ENCODE data around the gene CTDSP2.

Gene CTDSP2

DNA sequence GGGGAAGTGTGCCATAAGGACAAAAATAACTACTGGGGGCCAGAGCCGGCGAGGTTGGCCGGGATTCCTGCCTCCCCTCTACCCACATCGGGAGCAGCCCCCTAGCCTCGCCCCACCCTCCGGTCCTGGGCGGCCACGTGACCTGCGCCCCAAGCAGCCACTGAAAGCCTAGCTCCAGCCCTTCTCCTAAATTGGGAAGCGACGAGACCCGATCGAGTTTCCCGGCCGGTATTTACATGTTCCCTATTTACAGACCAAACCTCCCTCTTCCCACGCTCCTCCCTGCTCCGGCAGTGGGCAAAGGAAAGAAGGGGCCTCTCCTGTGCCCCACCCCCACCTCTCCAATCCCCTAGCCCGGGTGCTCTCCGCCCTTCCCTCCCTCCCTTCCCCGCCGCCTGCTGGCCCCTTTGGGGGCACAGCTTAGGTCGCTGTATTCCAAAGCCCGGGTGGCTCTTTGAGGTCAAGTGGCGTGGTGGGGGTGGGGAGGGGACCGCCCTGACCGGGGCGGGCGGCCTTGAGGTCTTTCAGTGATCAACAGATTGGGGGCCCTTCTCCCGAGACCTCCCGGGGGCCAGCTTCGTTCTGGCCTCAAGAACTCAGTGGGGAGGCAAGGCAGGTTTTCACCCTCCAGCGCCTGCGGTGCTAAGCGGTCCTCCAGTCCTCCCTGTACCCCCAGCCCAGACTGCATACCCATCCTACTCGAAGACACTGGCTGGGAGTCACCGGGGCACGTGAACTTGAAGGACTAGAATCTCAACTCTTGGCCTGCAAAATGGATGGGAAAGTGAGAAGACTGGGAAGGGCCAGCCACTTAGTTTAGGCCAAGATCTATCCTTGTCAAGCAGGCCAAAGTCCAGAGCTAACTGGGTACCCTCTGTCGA, 6.3 kb upstream of the CTDSP2 start:
- Histone ChIP-seq H3F3A (ENCODE audit: insufficient read depth) (peaks cover 2% of the 10 kb centered on the region; the same call in 1 of the 2 replicates), H3K27me3 (ENCODE audit: low read length) (no peaks in the 10 kb centered on the region), H3K79me2 (ENCODE audit: insufficient read depth, low read length) (no peaks in the 10 kb centered on the region), H3K4me3 (ENCODE audit: insufficient read depth, low read length, poor library complexity, severe bottlenecking) (no peak overlapping the region), H3K9me3 (ENCODE audit: insufficient read depth, low read length) (no peaks in the 10 kb centered on the region), H3K4me2 (ENCODE audit: low read depth, low read length, poor library complexity, severe bottlenecking) (no peak overlapping the region), H2AFZ (ENCODE audit: low read depth, low read length, severe bottlenecking) (no peak overlapping the region), H3K36me3 (ENCODE audit: low read length) (no peaks in the 10 kb centered on the region), H3K9me2 (replicated peaks; ENCODE audit: insufficient read depth, low read length) (no peaks in the 10 kb centered on the region), H3K27ac (ENCODE audit: low read depth, low read length) (no peak overlapping the region), H3K9ac (ENCODE audit: low read length) (no peak overlapping the region), H4K20me1 (ENCODE audit: low read depth, low read length) (no peaks in the 10 kb centered on the region)
- TF ChIP-seq, protein P1, sequence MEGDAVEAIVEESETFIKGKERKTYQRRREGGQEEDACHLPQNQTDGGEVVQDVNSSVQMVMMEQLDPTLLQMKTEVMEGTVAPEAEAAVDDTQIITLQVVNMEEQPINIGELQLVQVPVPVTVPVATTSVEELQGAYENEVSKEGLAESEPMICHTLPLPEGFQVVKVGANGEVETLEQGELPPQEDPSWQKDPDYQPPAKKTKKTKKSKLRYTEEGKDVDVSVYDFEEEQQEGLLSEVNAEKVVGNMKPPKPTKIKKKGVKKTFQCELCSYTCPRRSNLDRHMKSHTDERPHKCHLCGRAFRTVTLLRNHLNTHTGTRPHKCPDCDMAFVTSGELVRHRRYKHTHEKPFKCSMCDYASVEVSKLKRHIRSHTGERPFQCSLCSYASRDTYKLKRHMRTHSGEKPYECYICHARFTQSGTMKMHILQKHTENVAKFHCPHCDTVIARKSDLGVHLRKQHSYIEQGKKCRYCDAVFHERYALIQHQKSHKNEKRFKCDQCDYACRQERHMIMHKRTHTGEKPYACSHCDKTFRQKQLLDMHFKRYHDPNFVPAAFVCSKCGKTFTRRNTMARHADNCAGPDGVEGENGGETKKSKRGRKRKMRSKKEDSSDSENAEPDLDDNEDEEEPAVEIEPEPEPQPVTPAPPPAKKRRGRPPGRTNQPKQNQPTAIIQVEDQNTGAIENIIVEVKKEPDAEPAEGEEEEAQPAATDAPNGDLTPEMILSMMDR (IDR thresholded peaks at IDR 0.05; ENCODE audit: insufficient read depth, low read length, poor library complexity, severe bottlenecking), result no peak
- TF ChIP-seq EZH2phosphoT487 (conservative IDR thresholded peaks at IDR 0.05; ENCODE audit: low read length), result no peak

DNA sequence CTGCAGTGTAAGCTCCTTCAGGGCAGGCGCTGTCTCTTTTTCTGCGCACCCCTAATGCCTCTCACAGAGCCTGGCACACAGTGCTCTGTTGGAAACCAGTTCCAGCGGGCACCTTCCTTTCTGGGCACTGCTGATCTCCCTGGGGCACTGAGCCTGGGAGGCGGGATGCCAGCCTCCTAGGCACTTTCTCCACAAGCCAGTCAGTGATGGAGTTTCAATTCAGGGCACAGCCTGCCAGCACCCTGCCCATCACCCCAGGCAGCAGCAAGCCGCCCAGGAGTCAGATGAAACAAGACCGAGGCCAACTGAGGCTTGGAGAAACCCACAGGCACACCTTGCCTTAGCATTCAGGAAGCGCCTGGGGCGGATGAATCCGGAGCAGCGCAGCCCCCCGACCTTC, 5.7 kb upstream of the CTDSP2 start:
- no peaks in the 10 kb centered on the region for H4K20me1 ChIP-seq (ENCODE audit: low read depth, low read length)
- no peaks in the 10 kb centered on the region for H3K27me3 ChIP-seq (ENCODE audit: low read length)
- H3K9ac ChIP-seq (ENCODE audit: low read length), result no peak overlapping the region
- no peaks in the 10 kb centered on the region for H3K79me2 ChIP-seq (ENCODE audit: insufficient read depth, low read length)
- no peak overlapping the region for H3K27ac ChIP-seq (ENCODE audit: low read depth, low read length)
- H3K4me3 ChIP-seq (ENCODE audit: insufficient read depth, low read length, poor library complexity, severe bottlenecking), result no peak overlapping the region
- peaks cover 3% of the 10 kb centered on the region; the same call in 1 of the 2 replicates for H3F3A ChIP-seq (ENCODE audit: insufficient read depth)
- H3K9me2 ChIP-seq (replicated peaks; ENCODE audit: insufficient read depth, low read length), result no peaks in the 10 kb centered on the region
- TF ChIP-seq, protein P1 (IDR thresholded peaks at IDR 0.05; ENCODE audit: insufficient read depth, low read length, poor library complexity, severe bottlenecking), result no peak
- TF ChIP-seq EZH2phosphoT487 (conservative IDR thresholded peaks at IDR 0.05; ENCODE audit: low read length), result no peak
- no peaks in the 10 kb centered on the region for H3K36me3 ChIP-seq (ENCODE audit: low read length)
- no peak overlapping the region for H2AFZ ChIP-seq (ENCODE audit: low read depth, low read length, severe bottlenecking)
- no peaks in the 10 kb centered on the region for H3K9me3 ChIP-seq (ENCODE audit: insufficient read depth, low read length)
- no peak overlapping the region for H3K4me2 ChIP-seq (ENCODE audit: low read depth, low read length, poor library complexity, severe bottlenecking)

DNA sequence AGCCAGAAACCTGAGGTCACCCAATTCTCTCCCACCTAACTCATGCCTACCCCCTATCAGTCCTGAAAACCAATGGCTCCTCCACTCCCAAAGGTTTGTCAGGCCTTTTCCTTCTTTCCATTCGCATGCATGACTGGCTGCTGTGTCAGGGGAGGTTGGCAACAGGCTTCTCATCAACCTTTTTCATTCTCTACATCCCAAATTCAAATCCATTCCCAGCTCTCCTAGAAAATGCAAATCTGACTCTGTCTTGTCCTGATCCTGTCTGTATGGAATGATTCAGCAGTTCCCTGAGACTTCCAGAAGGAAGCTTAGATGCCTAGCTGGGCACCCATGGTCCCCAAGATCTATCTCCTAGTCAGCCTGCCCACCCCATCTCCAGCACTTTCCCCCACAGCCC, 5.0 kb upstream of the CTDSP2 start:
- Histone ChIP-seq H4K20me1 (ENCODE audit: low read depth, low read length) (no peaks in the 10 kb centered on the region), H3K9ac (ENCODE audit: low read length) (no peak overlapping the region), H3K36me3 (ENCODE audit: low read length) (no peaks in the 10 kb centered on the region), H2AFZ (ENCODE audit: low read depth, low read length, severe bottlenecking) (no peak overlapping the region), H3K9me3 (ENCODE audit: insufficient read depth, low read length) (no peaks in the 10 kb centered on the region), H3F3A (ENCODE audit: insufficient read depth) (peaks cover 3% of the 10 kb centered on the region; the same call in 1 of the 2 replicates), H3K27me3 (ENCODE audit: low read length) (no peaks in the 10 kb centered on the region), H3K4me3 (ENCODE audit: insufficient read depth, low read length, poor library complexity, severe bottlenecking) (no peak overlapping the region), H3K4me2 (ENCODE audit: low read depth, low read length, poor library complexity, severe bottlenecking) (no peak overlapping the region), H3K79me2 (ENCODE audit: insufficient read depth, low read length) (no peaks in the 10 kb centered on the region), H3K27ac (ENCODE audit: low read depth, low read length) (no peak overlapping the region), H3K9me2 (replicated peaks; ENCODE audit: insufficient read depth, low read length) (no peaks in the 10 kb centered on the region)
- TF ChIP-seq, protein P1 (IDR thresholded peaks at IDR 0.05; ENCODE audit: insufficient read depth, low read length, poor library complexity, severe bottlenecking), result no peak

Data from SU-DHL-6 (cell line).